HG03139 (cell line): Measurements from ENCODE around the gene TSTD2.

Source experiments
- ATAC-seq: cut with Tn5 transposase; IDR thresholded peaks from one replicate; pipeline ENCODE4 v1.9.1; 2021; ENCODE audit not compliant: unreplicated experiment

Gene TSTD2

GRCh38 chr9:97632985-97633858 is at the start of gene TSTD2, which contains the start of gene NCBP1:
Gene TSTD2, minus strand, starts transcription at chr9:97633368. Its CDS starts 5,806 bp downstream, at chr9:97627562.
Gene NCBP1, plus strand, starts transcription at chr9:97633821. Its CDS starts 61 bp downstream, at chr9:97633882.
- ATAC-seq = peak; percentile 83

- no peak for ATAC-seq
Measured at GRCh38 chr9:97682242-97682641, 49.1 kb upstream of the TSTD2 start.

GRCh38 chr9:97675655-97676054 is 42.5 kb upstream of the TSTD2 start:
- no peak for ATAC-seq

GRCh38 chr9:97673922-97674321 is 40.8 kb upstream of the TSTD2 start:
- ATAC-seq = no peak

- ATAC-seq = no peak
Measured at GRCh38 chr9:97672403-97672802, 39.2 kb upstream of the TSTD2 start.

- no peak for ATAC-seq
Measured at GRCh38 chr9:97670586-97670985, 37.4 kb upstream of the TSTD2 start.

- no peak for ATAC-seq
Measured at GRCh38 chr9:97668485-97668884, 35.3 kb upstream of the TSTD2 start.

- no peak for ATAC-seq
Measured at GRCh38 chr9:97666907-97667686, 33.9 kb upstream of the TSTD2 start.

GRCh38 chr9:97665742-97666141 is 32.6 kb upstream of the TSTD2 start:
- ATAC-seq = no peak

- ATAC-seq = no peak
Measured at GRCh38 chr9:97660847-97661246, 27.7 kb upstream of the TSTD2 start.

- no peak for ATAC-seq
Measured at GRCh38 chr9:97660340-97660739, 27.2 kb upstream of the TSTD2 start.

GRCh38 chr9:97659771-97660170 is 26.6 kb upstream of the TSTD2 start:
- no peak for ATAC-seq

GRCh38 chr9:97658707-97659106 is 25.5 kb upstream of the TSTD2 start:
- ATAC-seq = no peak

- no peak for ATAC-seq
Measured at GRCh38 chr9:97651646-97652045, 18.5 kb upstream of the TSTD2 start.

GRCh38 chr9:97647996-97648395 is 14.8 kb upstream of the TSTD2 start:
- ATAC-seq = no peak

- no peak for ATAC-seq
Measured at GRCh38 chr9:97645720-97646119, 12.6 kb upstream of the TSTD2 start.

GRCh38 chr9:97640325-97640724 is 7.2 kb upstream of the TSTD2 start:
- no peak for ATAC-seq

- no peak for ATAC-seq
Measured at GRCh38 chr9:97638666-97639065, 5.5 kb upstream of the TSTD2 start.

GRCh38 chr9:97636903-97637302 is 3.7 kb upstream of the TSTD2 start:
- no peak for ATAC-seq

- no peak for ATAC-seq
Measured at GRCh38 chr9:97635026-97635425, 1.9 kb upstream of the TSTD2 start.

- ATAC-seq = no peak
Measured at GRCh38 chr9:97633859-97634490, 807 bp upstream of the TSTD2 start.
